NCI-H1048 (cell line): ENCODE data around the gene PGP.
"Not testable (repeated sequence)": the region's sequence is repeated elsewhere in the genome, so short reads cannot be mapped to it uniquely, and the experiment has no call there.

ENCODE experiments used
- DNase-seq: peaks from one replicate; lab custom pipeline; 2025; lab: John Stamatoyannopoulos, UW

The PGP gene

GRCh38 chr16:2214719-2214968, at the start of gene PGP:
TSS of gene PGP (minus strand) at chr16:2214840. CDS start at chr16:2214777, 63 bp downstream.
- DNase-seq, result no peak

- not testable (repeated sequence) for DNase-seq
Measured at GRCh38 chr16:2263026-2263425, 48.4 kb upstream of the PGP start.

GRCh38 chr16:2260250-2260649, 45.6 kb upstream of the PGP start:
- DNase-seq, result no peak

GRCh38 chr16:2258530-2258929, 43.9 kb upstream of the PGP start:
- not testable (repeated sequence) for DNase-seq

- no peak for DNase-seq
Measured at GRCh38 chr16:2257726-2258125, 43.1 kb upstream of the PGP start.

- no peak for DNase-seq
Measured at GRCh38 chr16:2256531-2257140, 42.0 kb upstream of the PGP start.

GRCh38 chr16:2253293-2253692, 38.7 kb upstream of the PGP start:
- no peak for DNase-seq

- no peak for DNase-seq
Measured at GRCh38 chr16:2252806-2253148, 38.1 kb upstream of the PGP start.

- DNase-seq, result no peak
Measured at GRCh38 chr16:2251296-2252111, 36.9 kb upstream of the PGP start, which contains the start of gene ECI1. TSS of gene ECI1 (minus strand) at chr16:2251587. CDS start at chr16:2251566, 21 bp downstream.

GRCh38 chr16:2250652-2251295, 36.1 kb upstream of the PGP start:
- no peak for DNase-seq

GRCh38 chr16:2246301-2246885, 31.8 kb upstream of the PGP start:
- DNase-seq, result no peak

- no peak for DNase-seq
Measured at GRCh38 chr16:2244926-2245795, 30.5 kb upstream of the PGP start.

GRCh38 chr16:2244301-2244700, 29.7 kb upstream of the PGP start:
- no peak for DNase-seq

GRCh38 chr16:2243781-2244180, 29.1 kb upstream of the PGP start:
- DNase-seq, result no peak

GRCh38 chr16:2243031-2243528, 28.4 kb upstream of the PGP start:
- DNase-seq, result no peak

GRCh38 chr16:2242598-2242997, 28.0 kb upstream of the PGP start:
- no peak for DNase-seq

- DNase-seq, result not testable (repeated sequence)
Measured at GRCh38 chr16:2240331-2240730, 25.7 kb upstream of the PGP start.

GRCh38 chr16:2238838-2239675, 24.4 kb upstream of the PGP start:
- no peak for DNase-seq

- DNase-seq, result no peak
Measured at GRCh38 chr16:2238150-2238837, 23.7 kb upstream of the PGP start.

- DNase-seq, result no peak
Measured at GRCh38 chr16:2237493-2238149, 23.0 kb upstream of the PGP start.
